Heart left ventricle (tissue), 16 donors: ENCODE measurements around the gene IL2RG. TPM values are rescaled to one million over a fixed set of nuclear protein-coding genes. Genes with fewer than 3 reads are reported as not detected.

ENCODE experiments used
- ATAC-seq, 4 donors: fragments of 200-7000 bp; cut with Tn5 transposase; one replicate each; pipeline ENCODE4 v1.9.1; 2020 to 2022; ENCODE audit warnings: moderate library complexity in 4 of 4, mild to moderate bottlenecking in 3 of 4, moderate number of reproducible peaks in 1 of 4
- DNase-seq, 5 donors: peaks; one replicate each; pipeline ENCODE4 v3.0.0-alpha.2; 2020
- H3K27ac ChIP-seq, 12 donors: fragments of 200-600 bp; sonication (generic) in 4 of 12; one replicate each; pipeline versions ENCODE4 v1.5.0 to v1.8.0; 2016 to 2022; ENCODE audit warnings: mild to moderate bottlenecking in 2 of 12
- H3K27me3 ChIP-seq, 9 donors: fragments of 200-600 bp; sonication (generic) in 2 of 9; one replicate each; pipeline versions ENCODE4 v1.5.1 to v1.8.0; 2016 to 2022; ENCODE audit warnings: mild to moderate bottlenecking in 3 of 9
- H3K36me3 ChIP-seq, 9 donors: fragments of 200-600 bp; sonication (generic) in 2 of 9; one replicate each; pipeline versions ENCODE4 v1.5.0 to v1.8.0; 2018 to 2022; ENCODE audit warnings: mild to moderate bottlenecking in 2 of 9
- H3K4me1 ChIP-seq, 12 donors: fragments of 200-600 bp; sonication (generic) in 4 of 12; one replicate each; pipeline versions ENCODE4 v1.5.0 to v1.8.0; 2016 to 2022; ENCODE audit warnings: mild to moderate bottlenecking in 3 of 12
- H3K4me3 ChIP-seq, 12 donors: fragments of 200-600 bp; sonication (generic) in 4 of 12; one replicate each; pipeline versions ENCODE4 v1.5.0 to v1.8.0; 2017 to 2022; ENCODE audit warnings: mild to moderate bottlenecking in 9 of 12, moderate library complexity in 4 of 12
- H3K9me3 ChIP-seq, 12 donors: fragments of 200-600 bp; sonication (generic) in 4 of 12; one replicate each; pipeline versions ENCODE4 v1.5.0 to v1.8.0; 2016 to 2022; ENCODE audit warnings: mild to moderate bottlenecking in 1 of 12
- POLR2A ChIP-seq, 2 donors: fragments of 450-650 bp; IDR thresholded peaks; one replicate each; pipeline ENCODE4 v1.6.1; 2017; ENCODE audit warnings: antibody characterized with exemption in 2 of 2, mild to moderate bottlenecking in 2 of 2, moderate library complexity in 2 of 2
- WGBS, 4 donors: extraction: QIAGEN DNeasy Blood & Tissue Kit in 2 of 4; methylation state at CpG; one replicate each; pipeline versions ENCODE4 v1.1.5 to v1.1.7; 2013 to 2018; 5-methylcytosine and 5-hydroxymethylcytosine counted together
- intact Hi-C, 10 donors: fragments of 100-400 bp; cut with DNase I; formaldehyde crosslinking; loops; one replicate each; pipeline versions ENCODE4 v1.11.1 to v1.14.2; 2022
- polyA plus RNA-seq, 2 donors: library from polyadenylated mRNA; stranded (reverse); fragments of 200-250 nt; gene quantifications; one replicate each; pipeline ENCODE4 v1.2.3, GENCODE V29; 2013
- total RNA-seq, 9 donors: library from RNA; depleted of rRNA in 2 of 9; stranded (reverse); fragments of >200 nt in 2 of 9; fragmentation: NEBNext Ultra II Directional in 3 of 9; extraction: Animal tissue kit (Norgen Biotek cat#: 25700) in 3 of 9; gene quantifications; one replicate each; pipeline versions ENCODE4 v1.1.0 to v1.2.4, GENCODE V29; 2016 to 2023
- TF ChIP-seq, protein P1 (sequence below), 12 donors: fragments of 200-600 bp; sonication (generic) in 4 of 12; IDR thresholded peaks; one replicate each; pipeline versions ENCODE4 v1.5.0 to v1.8.0; 2018 to 2022; ENCODE audit warnings: antibody characterized with exemption in 12 of 12, mild to moderate bottlenecking in 5 of 12
- donor health status: ischemic (EF 13 %, LVEDD 7.1; RV severe dilation, severe dysfunction).
- donor health status: healthy with polysubstance abuse.
- donor health status: DM: no; HTN: yes; CAD: no.
- donor health status: DM: no; HTN: no; CAD: no.
- donor health status: ischemic (EF 25% LVEDD 6.9; RV normal size, moderate dysfunction).
- donor health status: ischemic (EF 25% LVEDD 5.7; RV mildly dilated, moderate dysfunction).
- donor health status: healthy.
- donor health status: DM: yes; HTN: yes; CAD: no.
- donor health status: ischemic (EF 35%, LVEDD 5.7; RV mildly dilated, moderate dysfunction).
- donor health status: nonischemic (EF 11% LVEDD 7.7; RV severe dilation, severe dysfunction).
- donor health status: DM: yes; HTN: yes; CAD: no.
- donor health status: PGD.
- donor health status: ischemic (EF 29% LVEDD 5.4; RV normal size, mild dysfunction).
- donor health status: nonischemic (EF 23%, LVEDD 6.1; RV moderate dilation, normal function).

IL2RG gene
- total and polyA plus RNA-seq, 11 donors: 0.44 to 25.2 (median 2.0) TPM

DNA sequence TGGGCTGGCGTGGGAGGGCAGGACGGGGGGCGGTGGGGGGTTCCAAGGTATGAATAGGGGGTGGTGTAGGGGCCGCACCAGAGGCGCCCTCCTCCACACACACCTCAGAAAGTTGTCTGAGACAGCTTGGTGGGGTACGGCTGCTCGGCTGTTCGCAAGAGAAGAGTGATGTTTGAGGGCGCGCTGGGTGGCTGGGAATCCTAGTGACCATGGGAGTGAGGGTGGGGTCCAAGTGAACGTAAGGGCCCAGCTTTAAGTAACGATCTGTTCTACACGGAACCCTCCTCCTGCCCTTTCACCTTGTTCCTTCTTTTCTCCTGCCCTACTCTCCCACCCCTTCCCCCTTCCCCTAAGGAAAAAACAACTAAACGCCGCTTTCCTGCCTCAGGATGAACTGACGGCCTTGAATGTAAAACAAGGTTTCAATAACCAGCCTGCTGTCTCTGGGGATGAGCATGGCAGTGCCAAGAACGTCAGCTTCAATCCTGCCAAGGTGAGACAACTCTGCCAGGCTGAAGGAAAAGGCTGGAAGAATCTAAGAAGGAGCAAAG lies 7.7 kb upstream of the IL2RG start:
- Histone ChIP-seq H3K27ac (peak overlapping the region; percentile 36 to 84 (median 77)), H3K4me3 (peak overlapping the region; percentile 34 to 88 (median 66)), H3K9me3 (peaks cover 0 to 6% (median 0%) of the 10 kb centered on the region in 12 donors), H3K36me3 (peaks cover 0 to 43% (median 34%) of the 10 kb centered on the region in 9 donors), H3K27me3 (no peaks in the 10 kb centered on the region), H3K4me1 (peaks cover 0 to 15% (median 5%) of the 10 kb centered on the region in 12 donors)
- TF ChIP-seq, protein P1, sequence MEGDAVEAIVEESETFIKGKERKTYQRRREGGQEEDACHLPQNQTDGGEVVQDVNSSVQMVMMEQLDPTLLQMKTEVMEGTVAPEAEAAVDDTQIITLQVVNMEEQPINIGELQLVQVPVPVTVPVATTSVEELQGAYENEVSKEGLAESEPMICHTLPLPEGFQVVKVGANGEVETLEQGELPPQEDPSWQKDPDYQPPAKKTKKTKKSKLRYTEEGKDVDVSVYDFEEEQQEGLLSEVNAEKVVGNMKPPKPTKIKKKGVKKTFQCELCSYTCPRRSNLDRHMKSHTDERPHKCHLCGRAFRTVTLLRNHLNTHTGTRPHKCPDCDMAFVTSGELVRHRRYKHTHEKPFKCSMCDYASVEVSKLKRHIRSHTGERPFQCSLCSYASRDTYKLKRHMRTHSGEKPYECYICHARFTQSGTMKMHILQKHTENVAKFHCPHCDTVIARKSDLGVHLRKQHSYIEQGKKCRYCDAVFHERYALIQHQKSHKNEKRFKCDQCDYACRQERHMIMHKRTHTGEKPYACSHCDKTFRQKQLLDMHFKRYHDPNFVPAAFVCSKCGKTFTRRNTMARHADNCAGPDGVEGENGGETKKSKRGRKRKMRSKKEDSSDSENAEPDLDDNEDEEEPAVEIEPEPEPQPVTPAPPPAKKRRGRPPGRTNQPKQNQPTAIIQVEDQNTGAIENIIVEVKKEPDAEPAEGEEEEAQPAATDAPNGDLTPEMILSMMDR (IDR thresholded peaks at IDR 0.05): no peak
- no peak for TF ChIP-seq POLR2A (IDR thresholded peaks at IDR 0.05)
- peak in 3 of 4 donors; percentile 11 to 49 (median 48) for ATAC-seq
- WGBS, 4 donors: 2 to 36% (median 19%) methylated on average over 16 to 17 of the region's 17 CpGs
- intact Hi-C loops: no loop called here
- no peak for DNase-seq

DNA sequence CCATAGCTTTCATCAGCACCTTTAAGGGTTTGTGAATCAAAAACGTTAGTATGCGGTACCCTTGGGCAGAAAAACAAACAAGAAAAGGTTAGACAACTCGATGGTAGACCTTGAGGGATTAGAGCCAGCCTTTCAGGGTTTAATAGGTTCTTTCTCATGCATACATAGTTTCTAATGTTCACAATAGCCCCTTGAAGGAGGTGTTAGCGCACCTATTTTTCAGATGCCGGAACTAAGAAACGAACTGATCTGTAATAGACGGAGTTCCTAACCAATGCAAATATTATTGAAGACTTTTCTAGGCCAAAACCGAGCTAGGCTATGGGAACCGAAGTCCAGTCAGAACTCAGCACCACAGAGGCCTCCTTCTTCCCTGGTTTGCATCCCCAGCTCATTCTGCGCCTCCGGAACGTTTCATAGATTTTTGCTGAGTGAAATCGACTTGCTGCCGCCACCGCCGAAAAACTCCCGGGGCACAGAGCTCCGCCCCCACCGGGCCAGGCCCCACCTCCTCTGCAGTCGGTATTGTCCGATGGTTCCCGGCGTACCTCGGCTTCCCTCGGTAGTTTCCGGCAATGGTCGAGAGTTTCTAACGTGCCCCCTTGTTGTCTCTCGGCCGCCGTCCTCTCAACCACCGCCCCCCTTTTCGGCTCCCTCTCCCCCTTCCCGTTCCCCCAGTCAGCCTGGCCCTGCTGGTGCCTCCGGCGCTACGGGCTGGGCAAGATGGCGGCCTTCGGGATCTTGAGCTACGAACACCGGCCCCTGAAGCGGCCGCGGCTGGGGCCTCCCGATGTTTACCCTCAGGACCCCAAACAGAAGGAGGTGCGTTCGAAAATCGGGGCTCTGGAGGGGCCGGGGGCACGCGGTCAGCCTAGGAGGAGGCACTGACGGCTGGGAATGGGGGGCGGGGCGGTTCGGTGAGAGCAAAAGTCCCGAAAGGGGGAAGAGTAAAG lies 6.9 kb upstream of the IL2RG start, which contains the start of gene MED12:
MED12 (plus strand) TSS at position 565 of the 953 bp plus-strand sequence; CDS start at position 724, 159 bp downstream.
- Histone ChIP-seq H3K4me3 (peak within 1 kb of the TSS; percentile 34 to 88 (median 66)), H3K9me3 (peaks cover 0 to 6% (median 0%) of the 10 kb centered on the region in 12 donors), H3K36me3 (peaks cover 0 to 35% (median 27%) of the 10 kb centered on the region in 9 donors), H3K4me1 (peaks cover 0 to 15% (median 5%) of the 10 kb centered on the region in 12 donors), H3K27ac (peak within 1 kb of the TSS; percentile 36 to 84 (median 77)), H3K27me3 (no peaks in the 10 kb centered on the region)
- intact Hi-C loops: no loop called here
- TF ChIP-seq, protein P1 (IDR thresholded peaks at IDR 0.05): no peak
- no peak for TF ChIP-seq POLR2A (IDR thresholded peaks at IDR 0.05)
- DNase-seq (peak; percentile 85 to 89 (median 88)), ATAC-seq (peak; percentile 97 to 100 (median 98))
- 1 to 37% (median 17%) methylated on average over 54 to 56 of the region's 56 CpGs for WGBS, 4 donors

- peaks cover 0 to 26% (median 18%) of the 10 kb centered on the region in 9 donors for H3K36me3 ChIP-seq
- no peak overlapping the region for H3K27ac ChIP-seq
- ATAC-seq: no peak
- TF ChIP-seq, protein P1 (IDR thresholded peaks at IDR 0.05): no peak
- TF ChIP-seq POLR2A (IDR thresholded peaks at IDR 0.05): no peak
- intact Hi-C loops: no loop called here
- peak overlapping the region in 5 of 12 donors; percentile 62 to 88 (median 69) for H3K4me3 ChIP-seq
- H3K9me3 ChIP-seq: peaks cover 0 to 6% (median 0%) of the 10 kb centered on the region in 12 donors
- peaks cover 0 to 18% (median 5%) of the 10 kb centered on the region in 12 donors for H3K4me1 ChIP-seq
- 85 to 91% (median 85%) methylated on average over 10 of the region's 10 CpGs for WGBS, 4 donors
- DNase-seq: no peak
- H3K27me3 ChIP-seq: no peaks in the 10 kb centered on the region
These were observed 6.0 kb upstream of the IL2RG start for GRCh38 chrX:71117358-71117757.
